ENCODE data around the gene ECSIT.
"Not testable (repeated sequence)": the region's sequence is repeated elsewhere in the genome, so short reads cannot be mapped to it uniquely, and the experiment has no call there.

Gene ECSIT

GRCh38 chr19:11479898-11480714, 48.8 kb downstream of the ECSIT start:
- peaks cover 16% of the 10 kb centered on the region for H3K4me1 ChIP-seq (ENCODE audit: insufficient read depth, insufficient read length)
- peak overlapping the region; percentile 42 for H3K9ac ChIP-seq (ENCODE audit: insufficient read length, low read depth)
- H3K27me3 ChIP-seq (ENCODE audit: insufficient read depth, insufficient read length) = peaks cover 31% of the 10 kb centered on the region
- peak overlapping the region; percentile 43 for H3K4me3 ChIP-seq (ENCODE audit: insufficient read length, low read depth)
- peaks cover 2% of the 10 kb centered on the region for H3K36me3 ChIP-seq (ENCODE audit: insufficient read depth, insufficient read length, low read length)
- DNase-seq (ENCODE audit: low read depth, low spot score) = no peak
- H3K9me3 ChIP-seq (ENCODE audit: insufficient read depth, low read length) = no peaks in the 10 kb centered on the region
- TF ChIP-seq ZNF274 (IDR thresholded peaks at IDR 0.05; ENCODE audit: low read depth, low read length) = no peak
- no peak for TF ChIP-seq YY1 (IDR thresholded peaks at IDR 0.05; ENCODE audit: insufficient read depth, insufficient read length)
- TF ChIP-seq SUZ12 (IDR thresholded peaks at IDR 0.05; ENCODE audit: extremely low read depth, insufficient read depth, insufficient read length) = peak; percentile 57

- H3K4me1 ChIP-seq (ENCODE audit: insufficient read depth, insufficient read length) = peaks cover 16% of the 10 kb centered on the region
- peak overlapping the region; percentile 71 for H3K9ac ChIP-seq (ENCODE audit: insufficient read length, low read depth)
- H3K4me3 ChIP-seq (ENCODE audit: insufficient read length, low read depth) = peak overlapping the region; percentile 43
- TF ChIP-seq SUZ12 (IDR thresholded peaks at IDR 0.05; ENCODE audit: extremely low read depth, insufficient read depth, insufficient read length) (no peak), ZNF274 (IDR thresholded peaks at IDR 0.05; ENCODE audit: low read depth, low read length) (no peak), YY1 (IDR thresholded peaks at IDR 0.05; ENCODE audit: insufficient read depth, insufficient read length) (no peak)
- no peaks in the 10 kb centered on the region for H3K9me3 ChIP-seq (ENCODE audit: insufficient read depth, low read length)
- DNase-seq (ENCODE audit: low read depth, low spot score) = peak; percentile 76
- peaks cover 2% of the 10 kb centered on the region for H3K36me3 ChIP-seq (ENCODE audit: insufficient read depth, insufficient read length, low read length)
- H3K27me3 ChIP-seq (ENCODE audit: insufficient read depth, insufficient read length) = peaks cover 31% of the 10 kb centered on the region
Measured at GRCh38 chr19:11479090-11479897, 49.6 kb downstream of the ECSIT start.

- H3K27me3 ChIP-seq (ENCODE audit: insufficient read depth, insufficient read length) = peaks cover 31% of the 10 kb centered on the region
- no peaks in the 10 kb centered on the region for H3K9me3 ChIP-seq (ENCODE audit: insufficient read depth, low read length)
- peak overlapping the region; percentile 33 for H3K4me3 ChIP-seq (ENCODE audit: insufficient read length, low read depth)
- peaks cover 16% of the 10 kb centered on the region for H3K4me1 ChIP-seq (ENCODE audit: insufficient read depth, insufficient read length)
- H3K36me3 ChIP-seq (ENCODE audit: insufficient read depth, insufficient read length, low read length) = no peaks in the 10 kb centered on the region
- TF ChIP-seq SUZ12 (IDR thresholded peaks at IDR 0.05; ENCODE audit: extremely low read depth, insufficient read depth, insufficient read length) (no peak), YY1 (IDR thresholded peaks at IDR 0.05; ENCODE audit: insufficient read depth, insufficient read length) (no peak), ZNF274 (IDR thresholded peaks at IDR 0.05; ENCODE audit: low read depth, low read length) (no peak)
- no peak for DNase-seq (ENCODE audit: low read depth, low spot score)
- peak overlapping the region; percentile 71 for H3K9ac ChIP-seq (ENCODE audit: insufficient read length, low read depth)
Measured at GRCh38 chr19:11478167-11479089, 50.5 kb downstream of the ECSIT start.

- no peak overlapping the region for H3K9ac ChIP-seq (ENCODE audit: insufficient read length, low read depth)
- no peak for TF ChIP-seq YY1 (IDR thresholded peaks at IDR 0.05; ENCODE audit: insufficient read depth, insufficient read length)
- TF ChIP-seq ZNF274 (IDR thresholded peaks at IDR 0.05; ENCODE audit: low read depth, low read length) = no peak
- TF ChIP-seq SUZ12 (IDR thresholded peaks at IDR 0.05; ENCODE audit: extremely low read depth, insufficient read depth, insufficient read length) = no peak
- H3K9me3 ChIP-seq (ENCODE audit: insufficient read depth, low read length) = no peaks in the 10 kb centered on the region
- DNase-seq (ENCODE audit: low read depth, low spot score) = no peak
- no peak overlapping the region for H3K4me3 ChIP-seq (ENCODE audit: insufficient read length, low read depth)
- H3K4me1 ChIP-seq (ENCODE audit: insufficient read depth, insufficient read length) = peaks cover 8% of the 10 kb centered on the region
- H3K27me3 ChIP-seq (ENCODE audit: insufficient read depth, insufficient read length) = peaks cover 19% of the 10 kb centered on the region
- no peaks in the 10 kb centered on the region for H3K36me3 ChIP-seq (ENCODE audit: insufficient read depth, insufficient read length, low read length)
Measured at GRCh38 chr19:11475861-11476260, 53.1 kb downstream of the ECSIT start.

- H3K9ac ChIP-seq (ENCODE audit: insufficient read length, low read depth); DNase-seq (ENCODE audit: low read depth, low spot score): not testable (repeated sequence)
Measured at GRCh38 chr19:11475343-11475742, 53.6 kb downstream of the ECSIT start.

GRCh38 chr19:11473725-11474124, 55.2 kb downstream of the ECSIT start:
- Histone ChIP-seq H3K4me1 (ENCODE audit: insufficient read depth, insufficient read length) (peaks cover 5% of the 10 kb centered on the region), H3K9me3 (ENCODE audit: insufficient read depth, low read length) (no peaks in the 10 kb centered on the region), H3K4me3 (ENCODE audit: insufficient read length, low read depth) (no peak overlapping the region), H3K36me3 (ENCODE audit: insufficient read depth, insufficient read length, low read length) (no peaks in the 10 kb centered on the region), H3K27me3 (ENCODE audit: insufficient read depth, insufficient read length) (peaks cover 3% of the 10 kb centered on the region), H3K9ac (ENCODE audit: insufficient read length, low read depth) (no peak overlapping the region)
- no peak for DNase-seq (ENCODE audit: low read depth, low spot score)
- TF ChIP-seq YY1 (IDR thresholded peaks at IDR 0.05; ENCODE audit: insufficient read depth, insufficient read length) = no peak
- TF ChIP-seq SUZ12 (IDR thresholded peaks at IDR 0.05; ENCODE audit: extremely low read depth, insufficient read depth, insufficient read length) = no peak

More at GRCh38 chr19:11475343-11475742, 53.6 kb downstream of the ECSIT start:
- H3K4me3 ChIP-seq (ENCODE audit: insufficient read length, low read depth); H3K9me3 ChIP-seq (ENCODE audit: insufficient read depth, low read length); H3K36me3 ChIP-seq (ENCODE audit: insufficient read depth, insufficient read length, low read length); H3K4me1 ChIP-seq (ENCODE audit: insufficient read depth, insufficient read length): not testable (repeated sequence)
- peaks cover 14% of the 10 kb centered on the region for H3K27me3 ChIP-seq (ENCODE audit: insufficient read depth, insufficient read length)

GRCh38 chr19:11468266-11468845, 60.6 kb downstream of the ECSIT start:
- H3K9ac ChIP-seq (ENCODE audit: insufficient read length, low read depth); H3K9me3 ChIP-seq (ENCODE audit: insufficient read depth, low read length); H3K36me3 ChIP-seq (ENCODE audit: insufficient read depth, insufficient read length, low read length); DNase-seq (ENCODE audit: low read depth, low spot score); H3K4me3 ChIP-seq (ENCODE audit: insufficient read length, low read depth); H3K27me3 ChIP-seq (ENCODE audit: insufficient read depth, insufficient read length): not testable (repeated sequence)
- peaks cover 17% of the 10 kb centered on the region for H3K4me1 ChIP-seq (ENCODE audit: insufficient read depth, insufficient read length)

Data from NT2/D1 (cell line).